HG03039 (cell line): ENCODE data around the gene NOVA1.
A peak's percentile ranks its signal among the peaks of the same experiment; 100 is the strongest.
"Not testable (repeated sequence)": the region's sequence is repeated elsewhere in the genome, so short reads cannot be mapped to it uniquely, and the experiment has no call there.

ENCODE experiments used
- ATAC-seq: cut with Tn5 transposase; IDR thresholded peaks from one replicate; pipeline ENCODE4 v1.9.1; 2021; ENCODE audit warnings: mild to moderate bottlenecking, moderate library complexity; ENCODE audit not compliant: unreplicated experiment

The NOVA1 gene

DNA sequence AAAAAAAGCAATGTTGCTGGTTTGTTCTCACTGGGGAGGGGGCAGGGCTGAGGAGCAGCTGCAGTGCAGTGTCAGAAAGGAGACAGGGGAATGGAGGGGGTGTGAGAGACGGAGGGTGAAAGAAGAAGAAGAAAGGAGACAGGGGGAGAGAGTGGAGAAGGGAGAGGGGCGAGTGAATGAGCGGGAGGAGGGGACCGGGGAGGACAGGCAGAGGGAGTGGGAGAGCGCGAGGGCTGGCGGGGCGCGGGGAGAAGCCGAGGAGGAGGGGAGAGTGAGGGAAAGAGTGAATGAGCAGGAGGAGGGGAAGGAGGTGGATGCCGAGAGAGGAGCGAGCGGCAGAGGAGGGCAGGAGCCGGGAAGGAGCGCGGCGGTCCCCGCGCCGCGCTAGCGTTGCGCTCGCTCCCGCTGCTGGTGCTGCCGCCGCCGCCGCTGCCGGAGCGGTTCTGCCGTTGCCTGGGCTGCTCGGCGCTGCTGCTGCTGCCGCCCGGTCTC, at the start of gene NOVA1:
Gene NOVA1, minus strand, starts transcription at position 445 of the 492 bp plus-strand sequence. CDS start 597 bp downstream, outside the sequence.
- no peak for ATAC-seq

DNA sequence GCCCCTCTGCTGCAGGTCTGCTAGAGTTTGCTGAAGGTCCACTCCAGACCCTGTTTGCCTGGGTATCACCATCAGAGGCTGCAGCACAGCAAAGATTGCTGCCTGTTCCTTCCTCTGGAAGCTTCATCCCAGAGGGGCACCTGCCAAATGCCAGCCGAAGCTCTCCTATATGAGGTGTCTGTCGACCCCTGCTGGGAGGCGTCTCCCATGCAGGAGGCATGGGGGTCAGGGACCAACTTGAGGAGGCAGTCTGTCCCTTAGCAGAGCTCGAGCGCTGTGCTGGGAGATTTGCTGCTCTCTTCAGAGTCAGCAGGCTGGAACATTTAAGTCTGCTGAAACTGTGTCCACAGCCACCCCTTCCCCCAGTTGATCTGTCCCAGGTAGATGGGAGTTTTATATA, 47.2 kb upstream of the NOVA1 start:
- not testable (repeated sequence) for ATAC-seq

DNA sequence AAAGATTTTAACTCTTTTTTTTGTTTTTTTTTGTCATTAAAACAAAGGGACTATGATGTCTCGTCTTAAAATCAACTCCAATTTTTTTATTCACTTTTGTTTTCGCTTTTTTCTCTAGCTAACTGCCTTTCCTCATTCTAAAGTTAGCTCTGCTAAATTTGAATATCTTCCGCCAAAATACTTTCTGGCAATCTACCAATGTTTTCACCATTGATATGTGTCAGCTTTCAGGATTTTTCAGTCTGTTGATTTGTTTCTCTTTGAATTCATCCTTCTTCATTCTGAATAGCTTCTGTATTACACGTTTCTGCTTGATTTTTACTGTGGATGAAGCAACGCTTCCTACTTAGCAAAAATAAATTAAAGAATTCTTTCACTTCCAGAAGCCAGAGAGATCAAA, 38.7 kb upstream of the NOVA1 start:
- ATAC-seq, result no peak

DNA sequence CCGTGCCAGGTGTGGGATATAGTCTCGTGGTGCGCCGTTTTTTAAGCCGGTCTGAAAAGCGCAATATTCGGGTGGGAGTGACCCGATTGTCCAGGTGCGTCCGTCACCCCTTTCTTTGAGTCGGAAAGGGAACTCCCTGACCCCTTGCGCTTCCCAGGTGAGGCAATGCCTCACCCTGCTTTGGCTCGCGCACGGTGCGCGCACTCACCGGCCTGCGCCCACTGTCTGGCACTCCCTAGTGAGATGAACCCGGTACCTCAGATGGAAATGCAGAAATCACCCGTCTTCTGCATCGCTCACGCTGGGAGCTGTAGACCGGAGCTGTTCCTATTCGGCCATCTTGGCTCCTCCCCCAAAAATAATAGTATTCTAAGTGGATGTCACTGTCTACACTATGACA, 37.1 kb upstream of the NOVA1 start:
- ATAC-seq, result not testable (repeated sequence)

GRCh38 chr14:26626256-26626655, 28.4 kb upstream of the NOVA1 start:
- no peak for ATAC-seq

GRCh38 chr14:26622611-26623010, 24.8 kb upstream of the NOVA1 start:
- ATAC-seq, result no peak

GRCh38 chr14:26621807-26622560, 24.2 kb upstream of the NOVA1 start:
- no peak for ATAC-seq

GRCh38 chr14:26621364-26621763, 23.5 kb upstream of the NOVA1 start:
- no peak for ATAC-seq

DNA sequence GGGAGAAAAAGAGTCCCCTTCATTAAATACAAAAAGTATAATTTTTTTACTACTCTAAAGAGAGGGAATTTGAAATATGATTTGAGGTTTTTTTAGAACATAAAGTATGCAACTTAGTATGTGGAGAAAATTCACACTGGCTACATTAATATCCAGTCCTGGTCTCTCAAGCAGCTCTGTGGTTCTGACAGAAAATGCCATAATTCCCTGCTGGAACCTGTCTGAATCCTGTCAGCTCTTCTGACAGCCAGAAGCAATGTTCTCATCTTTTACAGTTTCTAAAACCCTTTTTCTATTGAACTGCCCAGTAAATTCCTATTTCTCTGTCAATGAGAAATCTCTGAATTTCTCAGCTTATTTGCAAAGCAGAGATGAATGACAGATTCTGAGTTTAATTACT, 13.4 kb upstream of the NOVA1 start:
- no peak for ATAC-seq

DNA sequence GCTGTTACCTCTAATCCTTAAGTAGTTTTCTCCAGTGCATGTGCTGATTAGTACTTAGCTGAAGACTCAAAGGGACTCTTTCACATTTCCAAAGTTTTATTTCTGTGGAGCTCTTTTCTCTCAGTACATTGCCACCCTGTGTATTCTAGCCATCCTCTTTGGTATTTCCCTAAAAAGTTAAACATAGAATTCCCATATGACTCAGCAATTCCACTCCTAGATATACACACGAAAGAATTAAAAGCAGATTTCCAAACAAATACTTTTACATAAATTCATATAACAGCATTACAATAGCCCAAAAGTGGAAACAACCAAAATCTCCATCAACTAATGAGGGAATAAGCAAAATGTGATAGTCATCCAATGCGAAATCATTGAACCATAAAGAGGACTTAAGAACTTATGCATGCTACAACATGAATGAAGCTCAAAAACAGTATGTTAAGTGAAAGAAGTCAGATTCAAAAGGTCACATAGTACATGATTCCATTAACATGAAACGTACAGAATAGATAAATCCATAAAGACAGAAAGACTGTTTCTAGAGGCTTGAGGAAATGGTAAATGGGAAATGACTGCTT, 9.0 kb upstream of the NOVA1 start:
- no peak for ATAC-seq

DNA sequence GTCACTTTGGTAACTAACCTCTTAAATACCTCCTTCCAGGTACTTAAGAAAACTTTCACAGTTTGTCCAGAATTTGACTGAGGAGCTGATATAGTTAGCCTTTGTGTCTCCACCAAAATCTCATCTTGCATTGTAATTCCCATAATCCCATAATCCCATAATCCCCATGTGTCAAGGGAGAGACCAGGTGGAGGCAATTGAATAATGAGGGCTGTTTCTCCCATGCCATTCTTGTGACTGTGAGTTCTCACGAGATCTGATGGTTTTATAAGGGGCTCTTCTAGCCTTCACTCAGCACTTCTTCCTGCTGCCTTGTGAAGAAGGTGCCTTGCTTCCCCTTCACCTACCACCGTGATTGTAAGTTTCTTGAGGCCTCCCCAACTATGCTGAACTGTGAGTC, 7.8 kb upstream of the NOVA1 start:
- ATAC-seq, result no peak

GRCh38 chr14:26602902-26603301, 5.1 kb upstream of the NOVA1 start:
- ATAC-seq, result no peak

DNA sequence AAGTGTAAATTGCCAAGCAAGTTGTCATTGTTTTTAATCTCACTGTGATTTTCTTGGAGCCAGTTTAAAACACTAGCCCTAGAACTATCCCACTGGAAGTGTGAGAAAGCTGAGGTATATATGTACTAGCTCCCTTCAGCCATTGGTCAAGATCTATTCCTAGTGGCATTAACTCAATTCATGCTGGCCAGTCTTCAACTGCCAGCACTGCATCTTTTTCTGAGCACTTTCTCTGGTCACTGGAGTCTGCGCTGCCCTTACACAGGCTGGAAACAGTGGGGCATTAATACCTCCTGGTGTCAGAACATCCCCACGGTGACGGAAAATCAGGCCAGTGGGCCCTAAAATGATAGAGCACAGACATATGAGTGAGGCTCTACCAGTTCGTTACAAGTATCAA, 4.0 kb upstream of the NOVA1 start:
- no peak for ATAC-seq

- ATAC-seq, result no peak
Measured at GRCh38 chr14:26599291-26599690, 1.5 kb upstream of the NOVA1 start.

DNA sequence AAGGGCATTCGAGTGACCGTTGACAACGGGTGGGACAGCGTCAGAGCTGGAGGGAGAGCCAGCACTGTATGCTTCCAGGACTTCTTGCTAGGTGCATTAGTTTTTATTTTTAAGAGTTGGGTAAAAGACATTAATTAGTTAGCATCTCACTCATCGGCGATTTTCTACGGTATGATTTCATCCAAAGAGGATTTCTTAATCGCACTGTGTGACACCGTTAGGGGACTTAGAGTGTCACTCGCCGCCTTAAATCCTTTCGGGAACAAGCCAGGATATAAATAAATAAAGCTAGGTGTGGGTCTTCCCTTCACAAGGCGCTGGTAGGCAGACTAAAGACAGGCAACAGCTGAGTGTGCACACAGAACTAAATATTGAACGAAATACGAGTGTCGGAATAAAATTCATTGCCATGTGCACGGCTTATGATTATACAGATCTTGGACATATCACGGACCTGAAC, 869 bp upstream of the NOVA1 start:
- no peak for ATAC-seq

- peak; percentile 40 for ATAC-seq
Measured at GRCh38 chr14:26598081-26598671, 343 bp upstream of the NOVA1 start.

DNA sequence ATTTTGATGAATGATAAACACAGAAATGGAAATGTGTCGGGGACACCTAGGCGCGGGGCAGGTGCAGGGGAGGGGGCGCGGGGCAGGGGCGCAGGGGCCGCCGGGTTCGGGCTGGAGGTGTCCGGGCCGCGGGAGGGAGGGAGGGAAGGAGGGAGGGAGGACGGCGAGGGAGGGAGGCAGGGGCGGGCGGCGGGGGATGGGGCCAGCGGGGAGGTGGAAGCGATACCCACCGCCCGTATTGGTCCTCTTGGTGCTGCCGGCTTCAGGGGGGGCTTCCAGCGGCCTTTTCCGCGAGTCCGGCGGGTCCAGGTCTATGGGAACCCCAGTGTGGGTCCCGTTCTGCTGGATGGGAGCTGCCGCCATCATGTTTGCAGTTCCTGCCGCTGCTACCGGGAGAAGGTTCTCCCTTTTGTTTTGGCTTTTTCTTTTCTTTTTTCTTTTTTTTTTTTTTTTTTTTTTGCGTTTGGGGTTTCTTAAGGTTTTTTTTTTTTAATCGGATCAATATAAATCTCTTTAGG, 703 bp downstream of the NOVA1 start:
- ATAC-seq, result no peak

DNA sequence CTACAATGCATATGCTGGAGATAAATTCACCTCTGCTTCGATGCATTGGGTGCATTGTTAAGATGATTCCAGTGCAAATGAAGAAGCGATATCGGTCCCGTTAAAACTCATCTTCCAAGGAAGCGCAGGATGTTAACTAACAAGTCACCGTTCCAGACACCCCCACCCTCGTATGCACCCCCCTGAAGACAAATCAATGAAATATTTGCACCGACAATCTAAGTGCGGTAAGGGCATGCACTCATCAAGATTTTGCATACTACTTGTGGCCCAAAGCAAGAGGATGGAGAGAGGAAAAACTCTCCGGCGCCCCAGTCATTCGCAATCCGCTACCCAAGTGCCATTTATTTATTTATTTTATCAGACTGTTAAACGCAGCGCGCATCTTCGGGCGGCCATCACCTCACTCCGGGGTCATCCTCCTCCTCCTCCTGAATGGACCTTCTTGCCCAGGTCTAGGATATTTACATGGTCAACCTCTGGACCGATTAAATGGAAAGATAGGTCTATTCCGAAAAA, 1.2 kb downstream of the NOVA1 start:
- ATAC-seq, result no peak

DNA sequence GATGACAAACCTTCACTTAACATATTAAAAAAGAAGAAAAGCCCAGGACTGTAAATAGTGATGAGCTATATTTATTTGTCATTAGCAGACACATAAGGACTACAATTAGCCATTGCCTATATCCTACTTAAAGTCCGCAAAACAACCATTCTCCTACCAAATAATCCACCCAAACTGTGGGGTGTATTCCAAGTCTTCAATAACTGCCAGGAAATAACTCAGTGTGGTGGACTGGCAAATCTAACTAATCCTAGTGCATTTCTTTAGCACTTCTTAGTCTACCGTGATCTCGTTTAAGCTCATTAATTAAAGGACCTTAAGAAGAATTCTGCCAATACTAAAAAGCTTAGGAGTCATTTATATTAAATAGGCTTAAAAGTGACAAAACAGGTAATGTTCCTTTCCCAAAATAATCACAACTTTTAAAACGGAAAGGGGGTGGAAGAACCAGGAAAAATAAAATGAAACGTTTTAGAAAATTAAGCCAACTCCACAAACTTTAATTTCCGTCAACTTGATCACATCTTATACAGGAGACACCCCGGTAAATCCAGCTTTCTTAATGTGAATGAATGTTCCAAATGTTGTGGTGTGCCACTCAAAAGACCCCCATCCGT, 1.8 kb downstream of the NOVA1 start:
- ATAC-seq, result no peak

GRCh38 chr14:26594756-26595545, 2.9 kb downstream of the NOVA1 start:
- no peak for ATAC-seq
